Common myeloid progenitor, CD34-positive (primary cell): Measurements from ENCODE around the gene ATN1.
"Not testable (repeated sequence)": the region's sequence is repeated elsewhere in the genome, so short reads cannot be mapped to it uniquely, and the experiment has no call there.

Source experiments
- CTCF ChIA-PET: fragments of 350-600 bp; sonication (Branson Sonifier 250); formaldehyde crosslinking; loops from one replicate; lab custom pipeline; 2021; ENCODE audit warnings: antibody characterized with exemption; lab: Charles Lee
- POLR2A ChIA-PET: fragments of 350-600 bp; sonication (Branson Sonifier 250); formaldehyde crosslinking; loops from one replicate; lab custom pipeline; 2021; ENCODE audit warnings: antibody characterized with exemption; lab: Charles Lee
- DNase-seq, 3 donors: peaks; one replicate each; pipeline versions ENCODE4 v3.0.0 to v3.0.0-alpha.2; 2013
- H3K27ac ChIP-seq, 2 experiments: 1 replicate in 1 of 2; 2 replicates in 1 of 2; pipeline ENCODE4 v1.7.0; 2013; ENCODE audit warnings: inconsistent platforms in 2 of 2, low read length in 2 of 2, mild to moderate bottlenecking in 2 of 2, low read depth in 1 of 2, moderate library complexity in 1 of 2; ENCODE audit not compliant: severe bottlenecking in 2 of 2, insufficient read depth in 1 of 2, poor library complexity in 1 of 2
- H3K27me3 ChIP-seq, 5 experiments: replicated peaks in 2 of 5; 1 replicate in 3 of 5; 2 replicates in 2 of 5; pipeline versions ENCODE4 v1.6.1 to v1.7.0; 2013; ENCODE audit warnings: low read length in 4 of 5, mild to moderate bottlenecking in 2 of 5, moderate library complexity in 2 of 5, inconsistent platforms in 1 of 5; ENCODE audit not compliant: insufficient read depth in 5 of 5, control insufficient read depth in 4 of 5
- H3K36me3 ChIP-seq, 4 experiments: 1 replicate in 2 of 4; 2 replicates in 2 of 4; pipeline versions ENCODE4 v1.6.1 to v1.7.0; 2013; ENCODE audit warnings: low read length in 3 of 4, control low read depth in 1 of 4, mild to moderate bottlenecking in 1 of 4; ENCODE audit not compliant: control insufficient read depth in 4 of 4, insufficient read depth in 4 of 4
- H3K4me1 ChIP-seq, 4 experiments: 1 replicate in 3 of 4; 2 replicates in 1 of 4; pipeline versions ENCODE4 v1.6.1 to v1.7.1; 2013; ENCODE audit warnings: low read length in 3 of 4, mild to moderate bottlenecking in 3 of 4, control low read depth in 1 of 4, inconsistent platforms in 1 of 4, moderate library complexity in 1 of 4; ENCODE audit not compliant: control insufficient read depth in 4 of 4, insufficient read depth in 4 of 4; ENCODE audit errors: control extremely low read depth in 1 of 4
- H3K4me3 ChIP-seq, 7 experiments: 1 replicate in 4 of 7; 2 replicates in 3 of 7; pipeline versions ENCODE4 v1.5.1 to v1.7.0; 2013; ENCODE audit warnings: mild to moderate bottlenecking in 7 of 7, low read length in 6 of 7, moderate library complexity in 6 of 7, inconsistent platforms in 2 of 7, low read depth in 2 of 7, control low read depth in 1 of 7; ENCODE audit not compliant: insufficient read depth in 4 of 7, control insufficient read depth in 1 of 7; ENCODE audit errors: extremely low read depth in 1 of 7
- H3K9me3 ChIP-seq, 5 experiments: 1 replicate in 4 of 5; 2 replicates in 1 of 5; pipeline versions ENCODE4 v1.6.1 to v1.7.1; 2013; ENCODE audit warnings: low read length in 4 of 5, mild to moderate bottlenecking in 2 of 5, inconsistent platforms in 1 of 5, low read depth in 1 of 5, moderate library complexity in 1 of 5; ENCODE audit not compliant: control insufficient read depth in 4 of 5, insufficient read depth in 2 of 5; ENCODE audit errors: control extremely low read depth in 1 of 5
- WGBS: methylation state at CpG from one replicate; pipeline ENCODE4 v1.1.5; 2013; ENCODE audit not compliant: insufficient coverage; 5-methylcytosine and 5-hydroxymethylcytosine counted together

Gene ATN1

DNA sequence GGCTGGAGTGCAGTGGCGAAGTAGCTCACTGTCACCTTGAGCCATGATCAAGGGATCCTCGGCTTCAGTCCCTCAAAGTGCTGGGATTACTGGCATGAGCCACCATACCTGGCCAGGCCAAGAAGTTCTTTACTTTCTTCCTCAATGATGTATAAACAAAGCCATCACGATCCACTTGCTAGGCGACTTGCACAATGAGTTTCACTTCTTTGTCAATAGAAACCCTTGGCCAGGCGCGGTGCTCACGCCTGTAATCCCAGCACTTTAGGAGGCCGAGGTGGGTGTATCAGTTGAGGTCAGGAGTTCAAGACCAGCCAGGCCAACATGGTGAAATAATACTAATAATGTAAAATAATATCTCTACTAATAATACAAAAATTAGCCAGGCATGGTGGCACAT is 40.3 kb upstream of the ATN1 start:
- ChIA-PET CTCF (interaction anchor here (0.7 to 1.6 kb wide), 2 partner anchors 13 to 16 kb away, joined by 4 to 5 read pairs; no protein-coding TSS in a partner anchor), POLR2A (no interaction called here)
- Histone ChIP-seq H3K27me3 (no peaks in the 10 kb centered on the region), H3K36me3 (peaks cover 2 to 19% (median 12%) of the 10 kb centered on the region in 4 experiments), H3K9me3 (no peaks in the 10 kb centered on the region), H3K4me3 (no peak overlapping the region), H3K4me1 (peaks cover 6 to 21% (median 17%) of the 10 kb centered on the region in 4 experiments), H3K27ac (no peak overlapping the region)
- 100% methylated on average over 3 of the region's 8 CpGs for whole genome bisulfite sequencing
- no peak for DNase-seq

DNA sequence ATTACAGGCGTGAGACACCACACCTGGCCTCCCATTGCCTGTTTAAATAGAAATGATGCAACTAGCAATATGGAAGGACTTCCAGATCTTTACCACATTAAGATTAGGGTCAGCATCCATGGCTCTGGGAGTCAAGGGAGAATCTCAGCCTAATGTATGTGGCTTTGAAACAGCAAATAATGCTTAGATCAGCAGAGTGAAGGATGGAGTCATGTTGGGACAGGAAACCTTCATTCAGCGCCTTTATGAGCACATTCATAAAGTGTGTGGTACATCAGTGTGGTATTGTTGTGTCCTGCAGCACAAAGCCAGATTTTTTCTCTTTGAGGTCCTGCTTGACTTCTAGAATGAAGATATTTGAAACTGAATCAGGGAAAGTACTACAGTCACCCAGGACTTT is 39.4 kb upstream of the ATN1 start:
- WGBS = 100% methylated on average over 2 of the region's 2 CpGs
- no peak overlapping the region for H3K4me3 ChIP-seq
- H3K27ac ChIP-seq = no peak overlapping the region
- peaks cover 6 to 21% (median 17%) of the 10 kb centered on the region in 4 experiments for H3K4me1 ChIP-seq
- DNase-seq = no peak
- CTCF ChIA-PET = interaction anchor here (1.6 kb wide), 1 partner anchor 14 kb away, joined by 5 read pairs; no protein-coding TSS in a partner anchor
- no peaks in the 10 kb centered on the region for H3K9me3 ChIP-seq
- H3K36me3 ChIP-seq = peaks cover 2 to 17% (median 12%) of the 10 kb centered on the region in 4 experiments
- no peaks in the 10 kb centered on the region for H3K27me3 ChIP-seq
- POLR2A ChIA-PET = no interaction called here

DNA sequence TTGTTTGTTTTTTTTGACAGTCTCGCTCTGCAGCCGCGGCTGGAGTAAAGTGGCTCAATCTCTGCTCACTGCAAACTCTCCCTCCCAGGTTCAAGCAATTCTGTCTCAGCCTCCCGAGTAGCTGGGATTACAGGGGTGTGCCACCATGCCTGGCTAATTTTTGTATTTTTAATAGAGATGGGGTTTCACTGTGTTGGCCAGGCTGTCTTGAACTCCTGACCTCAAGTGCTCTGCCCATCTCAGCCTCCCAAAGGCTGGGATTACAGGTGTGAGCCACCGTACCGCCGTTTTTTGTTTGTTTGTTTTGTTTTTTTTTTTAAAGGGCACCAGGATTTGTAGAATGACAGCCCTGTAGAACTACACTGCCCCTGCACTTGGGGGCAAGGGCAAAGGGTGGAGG is 39.0 kb upstream of the ATN1 start:
- H3K4me1 ChIP-seq = peaks cover 6 to 21% (median 17%) of the 10 kb centered on the region in 4 experiments
- DNase-seq, POLR2A ChIA-PET, H3K27me3 ChIP-seq, CTCF ChIA-PET, H3K27ac ChIP-seq, H3K4me3 ChIP-seq, H3K9me3 ChIP-seq: not testable (repeated sequence)
- peaks cover 2 to 13% (median 10%) of the 10 kb centered on the region in 4 experiments for H3K36me3 ChIP-seq
- no CpG with 5 or more reads among the region's 7 CpGs for WGBS

DNA sequence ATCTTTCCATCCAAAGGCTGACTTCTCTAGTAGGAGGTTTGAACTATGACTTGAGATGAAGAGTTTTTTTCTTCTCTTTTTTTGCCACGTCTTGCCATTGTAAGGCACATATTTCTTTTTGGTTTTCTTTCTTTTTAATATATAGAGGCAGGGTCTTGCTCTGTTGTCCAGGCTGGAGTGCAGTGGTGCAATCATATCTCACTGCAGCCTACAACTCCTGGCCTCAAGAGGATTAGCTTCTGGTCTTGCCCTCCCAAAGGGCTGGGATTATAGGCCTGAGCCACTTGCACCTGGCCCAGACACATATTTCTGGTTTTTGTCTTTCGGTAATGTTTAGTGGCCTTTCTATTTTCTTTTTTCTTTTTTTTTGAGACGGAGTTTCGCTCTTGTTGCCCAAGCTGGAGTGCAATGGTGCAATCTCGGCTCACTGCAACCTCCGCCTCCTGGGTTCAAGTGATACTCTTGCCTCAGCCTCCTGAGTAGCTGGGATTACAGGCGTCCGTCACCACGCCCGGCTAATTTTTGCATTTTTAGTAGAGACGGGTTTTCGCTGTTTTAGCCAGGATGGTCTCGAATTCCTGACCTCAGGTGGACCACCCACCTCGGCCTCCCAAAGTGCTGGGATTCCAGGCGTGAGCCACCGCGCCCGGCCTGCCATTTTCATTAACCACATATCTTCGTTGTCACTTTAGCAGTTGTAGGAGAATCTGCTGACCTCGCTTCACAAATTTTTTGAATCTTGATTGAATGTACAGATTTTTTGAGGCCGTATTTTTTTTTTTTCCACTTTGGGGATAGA is 37.8 kb upstream of the ATN1 start:
- Histone ChIP-seq H3K27ac (peak overlapping the region in 1 of 2 experiments; percentile 85), H3K4me3 (peak overlapping the region in 3 of 7 experiments; percentile 53 to 72 (median 57)), H3K4me1 (peaks cover 6 to 22% (median 19%) of the 10 kb centered on the region in 4 experiments)
- not testable (repeated sequence) for H3K9me3 ChIP-seq, H3K36me3 ChIP-seq, DNase-seq, H3K27me3 ChIP-seq
- ChIA-PET CTCF (interaction anchor here (0.8 to 1.1 kb wide), 2 partner anchors 10 to 15 kb away, joined by 3 to 4 read pairs; no protein-coding TSS in a partner anchor), POLR2A (interaction anchor here (1.2 kb wide), 1 partner anchor 17 kb away, joined by 6 read pairs; the partner anchor contains the start of gene SPSB2)
- 97% methylated on average over 14 of the region's 21 CpGs for WGBS

DNA sequence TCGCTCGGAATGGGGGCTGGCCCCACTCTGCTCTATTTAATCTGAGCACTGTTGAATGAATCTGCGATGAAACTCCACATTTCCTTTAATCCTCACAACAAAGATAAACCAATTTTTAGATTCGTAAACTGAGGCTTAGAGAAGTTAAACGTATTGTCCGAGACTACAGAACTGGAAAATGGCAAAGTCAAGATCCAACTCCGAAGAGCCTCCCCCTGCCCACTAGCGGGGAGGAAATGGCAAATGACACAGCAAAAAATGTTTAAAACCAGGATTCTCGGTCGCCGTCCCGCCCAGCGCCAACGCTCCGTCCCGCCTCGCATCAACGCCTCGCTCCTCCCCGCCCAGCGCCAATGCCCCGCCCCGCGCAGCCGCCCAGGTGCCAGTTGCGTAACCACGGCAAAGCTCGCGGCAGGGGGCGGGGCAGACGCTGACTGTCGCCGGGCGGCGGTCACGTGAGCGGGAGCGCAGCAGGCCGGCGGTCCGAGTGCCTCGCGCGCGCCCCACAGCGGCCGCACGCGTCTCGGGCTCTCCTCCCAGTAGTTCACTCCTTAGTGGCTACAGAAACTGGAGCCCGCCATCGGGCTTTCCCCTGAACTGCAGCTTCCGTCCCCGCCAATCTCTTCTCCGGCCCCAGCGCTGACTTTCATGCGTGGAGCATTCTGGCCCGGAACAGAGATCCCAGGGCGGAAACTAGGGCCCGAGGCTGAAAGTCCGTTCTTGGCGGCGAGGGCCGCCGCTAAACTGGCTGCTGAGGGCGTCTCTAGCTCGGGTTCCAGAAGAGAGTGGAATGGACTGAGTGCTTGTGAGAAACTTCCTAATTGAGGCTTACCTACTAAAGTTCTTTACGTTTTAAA is 36.7 kb upstream of the ATN1 start:
- CTCF ChIA-PET = interaction anchor here (0.7 to 5.2 kb wide), 15 partner anchors 8 to 74 kb away, joined by 3 to 91 read pairs (median 4); partner anchors contain the start of genes C12orf57, LRRC23, RNU7-1 and SPSB2
- WGBS = 4% methylated on average over 57 of the region's 68 CpGs
- no peaks in the 10 kb centered on the region for H3K27me3 ChIP-seq
- peaks cover 0 to 4% (median 0%) of the 10 kb centered on the region in 4 experiments for H3K36me3 ChIP-seq
- no peaks in the 10 kb centered on the region for H3K9me3 ChIP-seq
- peaks cover 6 to 18% (median 15%) of the 10 kb centered on the region in 4 experiments for H3K4me1 ChIP-seq
- POLR2A ChIA-PET = interaction anchor here (0.8 to 1.7 kb wide), 6 partner anchors 9 to 119 kb away, joined by 3 to 21 read pairs (median 4); partner anchors contain the start of genes ENO2 and SPSB2
- DNase-seq = peak; percentile 96 to 99 (median 98)
- H3K4me3 ChIP-seq = peak overlapping the region; percentile 50 to 87 (median 73)
- peak overlapping the region; percentile 81 to 93 for H3K27ac ChIP-seq

DNA sequence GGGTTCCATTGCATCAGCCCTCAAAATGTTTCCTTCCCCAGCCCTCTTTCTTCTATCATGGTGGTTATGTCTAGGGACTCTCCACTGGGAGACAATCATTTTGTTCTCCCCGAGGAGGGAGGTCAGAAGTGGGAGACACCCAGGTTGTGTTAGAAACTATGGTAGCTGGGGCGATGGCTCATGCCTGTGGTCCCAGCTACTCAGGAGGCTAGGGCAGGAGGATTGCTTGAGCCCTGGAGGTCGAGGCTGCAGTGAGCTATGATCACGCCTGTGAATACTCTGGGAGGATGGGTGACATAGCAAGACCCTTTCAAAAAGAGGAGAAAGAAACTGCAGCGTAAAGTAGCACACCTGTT is 36.1 kb upstream of the ATN1 start:
- Histone ChIP-seq H3K27ac (peak overlapping the region; percentile 81 to 93), H3K27me3 (no peaks in the 10 kb centered on the region), H3K4me3 (peak overlapping the region; percentile 50 to 87 (median 73)), H3K36me3 (peaks cover 0 to 4% (median 0%) of the 10 kb centered on the region in 4 experiments), H3K9me3 (no peaks in the 10 kb centered on the region), H3K4me1 (peaks cover 6 to 18% (median 13%) of the 10 kb centered on the region in 4 experiments)
- ChIA-PET POLR2A (interaction anchor here (0.8 to 1.7 kb wide), 5 partner anchors 8 to 119 kb away, joined by 3 to 21 read pairs (median 5); partner anchors contain the start of gene SPSB2), CTCF (interaction anchor here (0.7 to 5.2 kb wide), 14 partner anchors 8 to 73 kb away, joined by 3 to 91 read pairs (median 4); partner anchors contain the start of genes C12orf57, LRRC23, RNU7-1 and SPSB2)
- WGBS = 80% methylated on average over 2 of the region's 5 CpGs
- no peak for DNase-seq
